GM12878 (cell line): ENCODE results near the gene ZMIZ1. TPM values are rescaled to one million over a fixed set of nuclear protein-coding genes. Genes with fewer than 3 reads are reported as not detected.

Experiments
- ATAC-seq: fragments of 200-7000 bp; cut with Tn5 transposase; 3 replicates; pipeline ENCODE4 v1.9.1; 2020; ENCODE audit warnings: mild to moderate bottlenecking, moderate library complexity
- BruUV-seq: library from RNA; stranded (reverse); fragments of 400-500 nt; replicated peaks from 2 replicates; lab custom pipeline; 2021; lab: Mats Ljungman, UMichigan
- CTCF ChIA-PET: fragments of 300-600 bp; sonication (Branson Sonifier 250); formaldehyde crosslinking; extraction: SDS; loops from one replicate; lab custom pipeline; 2021; ENCODE audit warnings: inconsistent platforms; lab: Yijun Ruan, JAX
- POLR2A ChIA-PET: fragments of 350-600 bp; formaldehyde crosslinking; extraction: SDS; loops from one replicate; lab custom pipeline; 2021; ENCODE audit warnings: inconsistent platforms; lab: Charles Lee
- RAD21 ChIA-PET: fragments of 300-600 bp; sonication (Branson Sonifier 250); formaldehyde crosslinking; loops from one replicate; lab custom pipeline; 2023; ENCODE audit warnings: antibody characterized with exemption; ENCODE audit not compliant: unreplicated experiment; lab: Charles Lee
- SMC1A ChIA-PET: fragments of 300-600 bp; sonication (Branson Sonifier 250); formaldehyde crosslinking; loops from one replicate; lab custom pipeline; 2023; ENCODE audit not compliant: unreplicated experiment, uncharacterized antibody; lab: Charles Lee
- DNase-seq: peaks from one replicate; pipeline ENCODE4 v3.0.0-alpha.2; 2011; ENCODE audit warnings: low read depth, low spot score
- FAIRE-seq: peaks from 3 replicates; lab custom pipeline; 2011; peaks lifted over from hg19 to GRCh38; lab: Jason Lieb, UNC
- H2AFZ ChIP-seq: 2 replicates; pipeline ENCODE4 v1.6.0; 2011; ENCODE audit warnings: low read depth, low read length, control low read depth; ENCODE audit not compliant: control insufficient read depth
- H3K27ac ChIP-seq: 2 replicates; pipeline ENCODE4 v1.5.1; 2011; ENCODE audit warnings: control low read depth; ENCODE audit not compliant: control insufficient read depth, insufficient read depth
- H3K27me3 ChIP-seq, 2 experiments: replicated peaks in 1 of 2; 2 replicates each; pipeline versions ENCODE4 v1.6.0 to v1.6.1; 2011; ENCODE audit warnings: low read length in 1 of 2; ENCODE audit not compliant: control insufficient read depth in 2 of 2, insufficient read depth in 2 of 2
- H3K36me3 ChIP-seq, 2 experiments: 2 replicates each; pipeline ENCODE4 v1.5.1; 2011; ENCODE audit warnings: low read length in 1 of 2; ENCODE audit not compliant: control insufficient read depth in 2 of 2, insufficient read depth in 2 of 2
- H3K4me1 ChIP-seq: 2 replicates; pipeline ENCODE4 v1.6.1; 2011; ENCODE audit warnings: mild to moderate bottlenecking, low read length, moderate library complexity, mixed read lengths; ENCODE audit not compliant: control insufficient read depth, insufficient read depth
- H3K4me2 ChIP-seq: 2 replicates; pipeline ENCODE4 v1.6.0; 2011; ENCODE audit warnings: control low read depth; ENCODE audit not compliant: control insufficient read depth, insufficient read depth
- H3K4me3 ChIP-seq: fragments of 200-600 bp; sonication (generic); 2 replicates; pipeline ENCODE4 v1.5.1; 2016
- H3K79me2 ChIP-seq: 2 replicates; pipeline ENCODE4 v1.6.0; 2011; ENCODE audit warnings: low read length; ENCODE audit not compliant: control insufficient read depth, insufficient read depth
- H3K9ac ChIP-seq: 2 replicates; pipeline ENCODE4 v1.8.0; 2011; ENCODE audit warnings: low read length, control low read depth, mixed read lengths; ENCODE audit not compliant: control insufficient read depth, insufficient read depth
- H3K9me3 ChIP-seq: replicated peaks from 3 replicates; pipeline ENCODE4 v1.5.1; 2011; ENCODE audit warnings: mild to moderate bottlenecking, low read length; ENCODE audit not compliant: control insufficient read depth, insufficient read depth
- H4K20me1 ChIP-seq: 2 replicates; pipeline ENCODE4 v1.6.0; 2011; ENCODE audit not compliant: control insufficient read depth, insufficient read depth
- CEBPB ChIP-seq, 2 experiments: fragments of 150-350 bp in 1 of 2; IDR thresholded peaks; 2 replicates each; pipeline ENCODE4 v1.6.1; 2012 to 2014; ENCODE audit warnings: low read depth in 2 of 2, low read length in 2 of 2, borderline replicate concordance in 1 of 2, inconsistent platforms in 1 of 2
- EZH2 ChIP-seq: IDR thresholded peaks from 2 replicates; pipeline ENCODE4 v1.6.1; 2012; ENCODE audit warnings: low read depth, mild to moderate bottlenecking, control low read depth, inconsistent platforms, low read length, borderline replicate concordance; ENCODE audit not compliant: control insufficient read depth
- RAD51 ChIP-seq: fragments of 450-650 bp; IDR thresholded peaks from 2 replicates; pipeline ENCODE4 v1.6.1; 2016; ENCODE audit warnings: moderate library complexity, mild to moderate bottlenecking, inconsistent platforms
- SREBF1 ChIP-seq: IDR thresholded peaks from 2 replicates; pipeline ENCODE4 v1.6.1; 2012; ENCODE audit warnings: mild to moderate bottlenecking, low read length
- TCF7 ChIP-seq: IDR thresholded peaks from 2 replicates; pipeline ENCODE4 v1.6.1; 2014; ENCODE audit warnings: antibody characterized with exemption, borderline replicate concordance
- WRNIP1 ChIP-seq: IDR thresholded peaks from 2 replicates; pipeline ENCODE4 v1.6.1; 2011; ENCODE audit warnings: low read depth, low read length, improper control_type of control experiment, borderline replicate concordance
- YBX1 ChIP-seq: fragments of 450-650 bp; IDR thresholded peaks from 2 replicates; pipeline ENCODE4 v1.6.1; 2016; ENCODE audit warnings: antibody characterized with exemption
- ZBED1 ChIP-seq: IDR thresholded peaks from 2 replicates; pipeline ENCODE4 v1.6.1; 2016; ENCODE audit warnings: borderline replicate concordance
- whole genome bisulfite sequencing: methylation state at CpG from one replicate; pipeline ENCODE4 v1.1.6; 2016; ENCODE audit warnings: low lambda C conversion rate; ENCODE audit not compliant: insufficient replicate concordance, insufficient coverage; ENCODE audit errors: missing lambda C conversion rate; 5-methylcytosine and 5-hydroxymethylcytosine counted together
- in situ Hi-C: fragments of 300-500 bp; cut with MboI; formaldehyde crosslinking; loops from 9 replicates; pipeline ENCODE4 v1.14.3; 2018; ENCODE audit warnings: mixed read lengths
- intact Hi-C: fragments of 100-400 bp; cut with micrococcal nuclease; formaldehyde crosslinking; loops from one replicate; pipeline ENCODE4 v1.14.2; 2022; ENCODE audit not compliant: unreplicated experiment
- polyA plus RNA-seq, 11 experiments: library from polyadenylated mRNA; depleted of rRNA in 4 of 11; unstranded in 6 of 11; stranded (reverse) in 5 of 11; fragments of >200 nt; fragmentation: Nextera tagmentation in 4 of 11; fragmentation: Illumina TruSeq in 1 of 11; extraction: Ambion mirVana in 4 of 11; extraction: Trizol in 1 of 11; gene quantifications; 1 replicate in 1 of 11; 2 replicates in 10 of 11; pipeline versions ENCODE4 v1.2.1 to v1.2.3, GENCODE V29; 2011 to 2016; ENCODE audit warnings: inconsistent platforms in 2 of 11, missing spikeins in 2 of 11, low read depth in 1 of 11
- total RNA-seq, 4 experiments: library from RNA; depleted of rRNA in 3 of 4; stranded (reverse); fragments of >200 nt in 3 of 4; fragmentation: Illumina TruSeq in 1 of 4; extraction: Trizol in 1 of 4; gene quantifications; 2 replicates each; pipeline versions ENCODE4 v1.2.1 to v1.2.3, GENCODE V29; 2013 to 2021
- TF ChIP-seq, protein P1 (sequence below): fragments of 450-650 bp; conservative IDR thresholded peaks from 2 replicates; pipeline ENCODE4 v1.6.1; 2017; ENCODE audit warnings: mild to moderate bottlenecking, moderate library complexity
- TF ChIP-seq, protein P2 (sequence below): fragments of 150-350 bp; IDR thresholded peaks from 2 replicates; pipeline ENCODE4 v1.6.1; 2016; ENCODE audit warnings: low read depth, low read length
- TF ChIP-seq, protein P3 (sequence below): IDR thresholded peaks from 2 replicates; pipeline ENCODE4 v1.6.1; 2011; ENCODE audit warnings: low read depth, low read length, improper control_type of control experiment, borderline replicate concordance

ZMIZ1 gene
- total and polyA plus RNA-seq, 10 of the 15 experiments (the other 5 are each of a cell fraction or from before 2014, with no cell fraction given): 3.1 to 82.3 (median 14.9) TPM

DNA sequence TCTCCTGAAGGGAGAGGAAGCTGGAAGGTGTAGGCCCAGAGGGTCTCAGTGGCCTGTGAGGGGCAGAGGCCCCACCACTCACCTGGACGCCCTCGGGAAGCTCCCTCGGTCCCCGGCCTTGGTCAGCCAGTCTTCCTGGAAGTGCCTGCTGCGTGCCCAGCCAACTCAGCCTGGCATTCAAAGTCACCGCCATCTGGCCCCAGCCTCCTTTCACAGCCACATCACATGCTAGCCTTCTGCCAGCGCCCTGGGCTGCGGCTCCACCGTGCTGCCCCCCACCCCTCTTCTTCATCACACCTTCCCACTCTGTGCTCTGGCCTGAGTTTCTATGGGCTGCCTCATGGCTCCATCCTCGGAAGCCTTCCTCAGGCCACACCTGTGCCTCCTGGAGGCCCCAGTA lies 98.0 kb downstream of the ZMIZ1 start:
- FAIRE-seq: no peak
- Histone ChIP-seq H3K9me3 (no peaks in the 10 kb centered on the region), H2AFZ (no peak overlapping the region), H3K36me3 (no peaks in the 10 kb centered on the region), H3K9ac (no peak overlapping the region), H4K20me1 (no peaks in the 10 kb centered on the region), H3K4me2 (no peak overlapping the region), H3K27ac (no peak overlapping the region), H3K4me1 (no peaks in the 10 kb centered on the region; the same call in 1 of the 2 replicates), H3K79me2 (no peaks in the 10 kb centered on the region)
- CTCF ChIA-PET: no interaction called here
- whole genome bisulfite sequencing: 32% methylated on average over 10 of the region's 10 CpGs
- no TSS peak for BruUV-seq
- SMC1A ChIA-PET: no interaction called here
- DNase-seq: no peak
- intact Hi-C loops: no loop called here
- RAD21 ChIA-PET: no interaction called here
- ATAC-seq: no peak
- TF ChIP-seq, protein P1, sequence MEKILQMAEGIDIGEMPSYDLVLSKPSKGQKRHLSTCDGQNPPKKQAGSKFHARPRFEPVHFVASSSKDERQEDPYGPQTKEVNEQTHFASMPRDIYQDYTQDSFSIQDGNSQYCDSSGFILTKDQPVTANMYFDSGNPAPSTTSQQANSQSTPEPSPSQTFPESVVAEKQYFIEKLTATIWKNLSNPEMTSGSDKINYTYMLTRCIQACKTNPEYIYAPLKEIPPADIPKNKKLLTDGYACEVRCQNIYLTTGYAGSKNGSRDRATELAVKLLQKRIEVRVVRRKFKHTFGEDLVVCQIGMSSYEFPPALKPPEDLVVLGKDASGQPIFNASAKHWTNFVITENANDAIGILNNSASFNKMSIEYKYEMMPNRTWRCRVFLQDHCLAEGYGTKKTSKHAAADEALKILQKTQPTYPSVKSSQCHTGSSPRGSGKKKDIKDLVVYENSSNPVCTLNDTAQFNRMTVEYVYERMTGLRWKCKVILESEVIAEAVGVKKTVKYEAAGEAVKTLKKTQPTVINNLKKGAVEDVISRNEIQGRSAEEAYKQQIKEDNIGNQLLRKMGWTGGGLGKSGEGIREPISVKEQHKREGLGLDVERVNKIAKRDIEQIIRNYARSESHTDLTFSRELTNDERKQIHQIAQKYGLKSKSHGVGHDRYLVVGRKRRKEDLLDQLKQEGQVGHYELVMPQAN: no peak
- TF ChIP-seq, protein P2, sequence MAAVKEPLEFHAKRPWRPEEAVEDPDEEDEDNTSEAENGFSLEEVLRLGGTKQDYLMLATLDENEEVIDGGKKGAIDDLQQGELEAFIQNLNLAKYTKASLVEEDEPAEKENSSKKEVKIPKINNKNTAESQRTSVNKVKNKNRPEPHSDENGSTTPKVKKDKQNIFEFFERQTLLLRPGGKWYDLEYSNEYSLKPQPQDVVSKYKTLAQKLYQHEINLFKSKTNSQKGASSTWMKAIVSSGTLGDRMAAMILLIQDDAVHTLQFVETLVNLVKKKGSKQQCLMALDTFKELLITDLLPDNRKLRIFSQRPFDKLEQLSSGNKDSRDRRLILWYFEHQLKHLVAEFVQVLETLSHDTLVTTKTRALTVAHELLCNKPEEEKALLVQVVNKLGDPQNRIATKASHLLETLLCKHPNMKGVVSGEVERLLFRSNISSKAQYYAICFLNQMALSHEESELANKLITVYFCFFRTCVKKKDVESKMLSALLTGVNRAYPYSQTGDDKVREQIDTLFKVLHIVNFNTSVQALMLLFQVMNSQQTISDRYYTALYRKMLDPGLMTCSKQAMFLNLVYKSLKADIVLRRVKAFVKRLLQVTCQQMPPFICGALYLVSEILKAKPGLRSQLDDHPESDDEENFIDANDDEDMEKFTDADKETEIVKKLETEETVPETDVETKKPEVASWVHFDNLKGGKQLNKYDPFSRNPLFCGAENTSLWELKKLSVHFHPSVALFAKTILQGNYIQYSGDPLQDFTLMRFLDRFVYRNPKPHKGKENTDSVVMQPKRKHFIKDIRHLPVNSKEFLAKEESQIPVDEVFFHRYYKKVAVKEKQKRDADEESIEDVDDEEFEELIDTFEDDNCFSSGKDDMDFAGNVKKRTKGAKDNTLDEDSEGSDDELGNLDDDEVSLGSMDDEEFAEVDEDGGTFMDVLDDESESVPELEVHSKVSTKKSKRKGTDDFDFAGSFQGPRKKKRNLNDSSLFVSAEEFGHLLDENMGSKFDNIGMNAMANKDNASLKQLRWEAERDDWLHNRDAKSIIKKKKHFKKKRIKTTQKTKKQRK: no peak
- TF ChIP-seq SREBF1: no peak
- TF ChIP-seq, protein P3, sequence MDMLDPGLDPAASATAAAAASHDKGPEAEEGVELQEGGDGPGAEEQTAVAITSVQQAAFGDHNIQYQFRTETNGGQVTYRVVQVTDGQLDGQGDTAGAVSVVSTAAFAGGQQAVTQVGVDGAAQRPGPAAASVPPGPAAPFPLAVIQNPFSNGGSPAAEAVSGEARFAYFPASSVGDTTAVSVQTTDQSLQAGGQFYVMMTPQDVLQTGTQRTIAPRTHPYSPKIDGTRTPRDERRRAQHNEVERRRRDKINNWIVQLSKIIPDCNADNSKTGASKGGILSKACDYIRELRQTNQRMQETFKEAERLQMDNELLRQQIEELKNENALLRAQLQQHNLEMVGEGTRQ: no peak
- no peak for TF ChIP-seq EZH2
- TF ChIP-seq WRNIP1: no peak
- no peak for TF ChIP-seq RAD51
- no peak for TF ChIP-seq TCF7
- TF ChIP-seq ZBED1: no peak
- TF ChIP-seq YBX1: no peak
- TF ChIP-seq CEBPB (IDR thresholded peaks at IDR 0.05; ENCODE audit: borderline replicate concordance in 1 of 2, low read depth in 2 of 2, low read length in 2 of 2): no peak
- TF ChIP-seq, all 136 proteins: peak for 0
- no peak overlapping the region for H3K4me3 ChIP-seq
- H3K27me3 ChIP-seq: no peaks in the 10 kb centered on the region
- in situ Hi-C loops: no loop called here
- POLR2A ChIA-PET: no interaction called here
